Endothelial cell of umbilical vein (primary cell): ENCODE results near the gene PAQR6. TPM values are rescaled to one million over a fixed set of nuclear protein-coding genes. Genes with fewer than 3 reads are reported as not detected.

ENCODE experiments used
- Bru-seq: library from RNA; stranded (reverse); fragments of 400-500 nt; gene quantifications from one replicate; lab custom pipeline; 2021; lab: Mats Ljungman, UMichigan
- BruChase-seq, 2 experiments: library from RNA; stranded (reverse); fragments of 400-500 nt; gene quantifications; one replicate each; lab custom pipeline; 2021; lab: Mats Ljungman, UMichigan
- BruUV-seq: library from RNA; stranded (reverse); fragments of 400-500 nt; replicated peaks from 2 replicates; lab custom pipeline; 2021; lab: Mats Ljungman, UMichigan
- CTCF ChIA-PET: fragments of 300-600, 350-600 bp; sonication (Branson Sonifier 250); formaldehyde crosslinking; loops from one replicate; lab custom pipeline; 2021; ENCODE audit warnings: antibody characterized with exemption, inconsistent platforms; lab: Charles Lee
- POLR2A ChIA-PET: fragments of 300-600, 350-600 bp; sonication (Branson Sonifier 250); formaldehyde crosslinking; loops from one replicate; lab custom pipeline; 2021; ENCODE audit warnings: antibody characterized with exemption, inconsistent platforms; lab: Charles Lee
- DNase-seq: peaks from one replicate; pipeline ENCODE4 v3.0.0-alpha.2; 2011; ENCODE audit warnings: low read depth, low spot score
- FAIRE-seq: peaks from 2 replicates; lab custom pipeline; 2011; peaks lifted over from hg19 to GRCh38; lab: Jason Lieb, UNC
- H2AFZ ChIP-seq: 2 replicates; pipeline ENCODE4 v1.6.0; 2012; ENCODE audit warnings: low read depth, low read length, control low read depth, inconsistent platforms
- H3K27ac ChIP-seq: 2 replicates; pipeline ENCODE4 v1.5.1; 2011; ENCODE audit warnings: low read depth, mild to moderate bottlenecking, control low read depth, low read length, moderate library complexity; ENCODE audit not compliant: insufficient read depth
- H3K27me3 ChIP-seq, 2 experiments: 2 replicates each; pipeline versions ENCODE4 v1.6.0 to v1.6.1; 2011; ENCODE audit warnings: low read length in 2 of 2, mixed read lengths in 1 of 2; ENCODE audit not compliant: control insufficient read depth in 2 of 2, insufficient read depth in 2 of 2
- H3K36me3 ChIP-seq, 2 experiments: 2 replicates in 1 of 2; 3 replicates in 1 of 2; pipeline ENCODE4 v1.5.1; 2011; ENCODE audit warnings: low read length in 2 of 2, mild to moderate bottlenecking in 1 of 2, moderate library complexity in 1 of 2; ENCODE audit not compliant: control insufficient read depth in 2 of 2, insufficient read depth in 2 of 2; ENCODE audit errors: extremely low read depth in 1 of 2
- H3K4me1 ChIP-seq: 3 replicates; pipeline ENCODE4 v1.5.1; 2011; ENCODE audit warnings: mild to moderate bottlenecking, low read length; ENCODE audit not compliant: control insufficient read depth, insufficient read depth; ENCODE audit errors: extremely low read depth
- H3K4me2 ChIP-seq: 2 replicates; pipeline ENCODE4 v1.6.1; 2011; ENCODE audit warnings: low read length, control low read depth, mixed read lengths; ENCODE audit not compliant: insufficient read depth
- H3K4me3 ChIP-seq, 3 experiments: fragments of 200-600 bp in 1 of 3; sonication (generic), shearing (Covaris generic) in 1 of 3; replicated peaks in 1 of 3; 2 replicates each; pipeline ENCODE4 v1.5.1; 2011 to 2016; ENCODE audit warnings: control low read depth in 3 of 3, low read length in 3 of 3, mild to moderate bottlenecking in 2 of 3, inconsistent platforms in 1 of 3, low read depth in 1 of 3, moderate library complexity in 1 of 3; ENCODE audit not compliant: insufficient read depth in 1 of 3
- H3K79me2 ChIP-seq: 2 replicates; pipeline ENCODE4 v1.6.0; 2012; ENCODE audit warnings: low read length, inconsistent platforms; ENCODE audit not compliant: control insufficient read depth, insufficient read depth
- H3K9ac ChIP-seq: replicated peaks from 2 replicates; pipeline ENCODE3; 2011; ENCODE audit warnings: low read length, control low read depth; ENCODE audit not compliant: insufficient read depth; ENCODE audit errors: extremely low read depth
- H3K9me1 ChIP-seq: replicated peaks from 3 replicates; pipeline ENCODE4 v1.6.0; 2011; ENCODE audit warnings: mild to moderate bottlenecking, low read length; ENCODE audit not compliant: control insufficient read depth, insufficient read depth; ENCODE audit errors: extremely low read depth
- H3K9me3 ChIP-seq: replicated peaks from 2 replicates; pipeline ENCODE4 v1.5.1; 2012; ENCODE audit warnings: low read length, inconsistent platforms; ENCODE audit not compliant: control insufficient read depth, insufficient read depth
- H4K20me1 ChIP-seq: replicated peaks from 2 replicates; pipeline ENCODE3; 2011; ENCODE audit warnings: mild to moderate bottlenecking, low read length; ENCODE audit not compliant: control insufficient read depth, insufficient read depth; ENCODE audit errors: extremely low read depth
- FOS ChIP-seq: IDR thresholded peaks from 2 replicates; pipeline ENCODE4 v1.6.1; 2011; ENCODE audit warnings: mild to moderate bottlenecking, low read length, moderate library complexity, borderline replicate concordance; ENCODE audit not compliant: insufficient read depth
- POLR2A ChIP-seq: IDR thresholded peaks from 2 replicates; pipeline ENCODE4 v1.6.1; 2012; ENCODE audit warnings: low read depth, mild to moderate bottlenecking, control low read depth, low read length
- dilution Hi-C: fragments of 300-500 bp; cut with MboI; formaldehyde crosslinking; loops from one replicate; pipeline ENCODE4 v1.15.0; 2019; ENCODE audit warnings: low sequenced_read_pairs; ENCODE audit not compliant: extremely low pct_ligation_motif_present
- intact Hi-C: fragments of 100-400 bp; cut with micrococcal nuclease; formaldehyde crosslinking; loops from one replicate; pipeline ENCODE4 v1.10.0; 2022
- long read RNA-seq: library from polyadenylated mRNA; stranded (forward); transcript quantifications from one replicate; pipeline ENCODE4 v2.0.0, GENCODE V29; 2021
- polyA minus RNA-seq, 3 experiments: library from RNA; depleted of rRNA, polyadenylated mRNA; stranded (reverse); fragments of >200 nt; gene quantifications; 1 replicate in 1 of 3; 2 replicates in 2 of 3; pipeline ENCODE4 v1.2.3, GENCODE V29; 2011
- polyA plus RNA-seq, 4 experiments: library from polyadenylated mRNA; depleted of rRNA in 3 of 4; stranded (reverse) in 3 of 4; unstranded in 1 of 4; fragments of >200 nt; gene quantifications; 2 replicates each; pipeline versions ENCODE4 v1.2.1 to v1.2.3, GENCODE V29; 2011 to 2012; ENCODE audit warnings: missing spikeins in 1 of 4
- total RNA-seq: library from RNA; stranded (reverse); gene quantifications from 2 replicates; pipeline ENCODE4 v1.2.3, GENCODE V29; 2021
- TF ChIP-seq, protein P1 (sequence below), 2 donors: IDR thresholded peaks; 1 replicate in 1 of 2; 2 replicates in 1 of 2; pipeline ENCODE4 v1.5.1; 2011; ENCODE audit warnings: low read length in 2 of 2, mild to moderate bottlenecking in 2 of 2, moderate library complexity in 2 of 2, control low read depth in 1 of 2, inconsistent platforms in 1 of 2, low read depth in 1 of 2; ENCODE audit not compliant: insufficient read depth in 1 of 2; ENCODE audit errors: extremely low read depth in 1 of 2

Gene PAQR6, protein sequence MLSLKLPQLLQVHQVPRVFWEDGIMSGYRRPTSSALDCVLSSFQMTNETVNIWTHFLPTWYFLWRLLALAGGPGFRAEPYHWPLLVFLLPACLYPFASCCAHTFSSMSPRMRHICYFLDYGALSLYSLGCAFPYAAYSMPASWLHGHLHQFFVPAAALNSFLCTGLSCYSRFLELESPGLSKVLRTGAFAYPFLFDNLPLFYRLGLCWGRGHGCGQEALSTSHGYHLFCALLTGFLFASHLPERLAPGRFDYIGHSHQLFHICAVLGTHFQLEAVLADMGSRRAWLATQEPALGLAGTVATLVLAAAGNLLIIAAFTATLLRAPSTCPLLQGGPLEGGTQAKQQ
- total RNA-seq: 1.6 and 2.2 TPM in 2 replicates
- polyA plus RNA-seq: 1.3 and 1.6 TPM in 2 replicates
- 0.05 and 0.17 TPM in 2 replicates for polyA plus RNA-seq (2011; cell fraction: cytosol; rRNA removed)
- 4.4 and 5.6 TPM in 2 replicates for polyA plus RNA-seq (2011; cell fraction: nucleus; rRNA removed)
- polyA plus RNA-seq (2012): 0.94 and 1.4 TPM in 2 replicates
- 0.68 TPM in 1 of 2 replicates, not detected in the other for polyA minus RNA-seq
- 0.72 TPM for polyA minus RNA-seq (2011; cell fraction: cytosol; rRNA and poly(A)+ RNA removed)
- polyA minus RNA-seq (2011; cell fraction: nucleus; rRNA and poly(A)+ RNA removed): 1.1 and 1.5 TPM in 2 replicates
- Bru-seq, nascent RNA: percentile 33 among the genes with signal in this experiment
- percentile 66 among the genes with signal in this experiment for BruChase-seq, experiment 1, labeled RNA remaining after a 6-hour chase
- percentile 50 among the genes with signal in this experiment for BruChase-seq, experiment 2, labeled RNA remaining after a 2-hour chase
- long read RNA-seq, partial matches to known transcripts: 1 of 1 reads
- long read RNA-seq, other reads (novel, unspliced or antisense): 0 of 1 reads

DNA sequence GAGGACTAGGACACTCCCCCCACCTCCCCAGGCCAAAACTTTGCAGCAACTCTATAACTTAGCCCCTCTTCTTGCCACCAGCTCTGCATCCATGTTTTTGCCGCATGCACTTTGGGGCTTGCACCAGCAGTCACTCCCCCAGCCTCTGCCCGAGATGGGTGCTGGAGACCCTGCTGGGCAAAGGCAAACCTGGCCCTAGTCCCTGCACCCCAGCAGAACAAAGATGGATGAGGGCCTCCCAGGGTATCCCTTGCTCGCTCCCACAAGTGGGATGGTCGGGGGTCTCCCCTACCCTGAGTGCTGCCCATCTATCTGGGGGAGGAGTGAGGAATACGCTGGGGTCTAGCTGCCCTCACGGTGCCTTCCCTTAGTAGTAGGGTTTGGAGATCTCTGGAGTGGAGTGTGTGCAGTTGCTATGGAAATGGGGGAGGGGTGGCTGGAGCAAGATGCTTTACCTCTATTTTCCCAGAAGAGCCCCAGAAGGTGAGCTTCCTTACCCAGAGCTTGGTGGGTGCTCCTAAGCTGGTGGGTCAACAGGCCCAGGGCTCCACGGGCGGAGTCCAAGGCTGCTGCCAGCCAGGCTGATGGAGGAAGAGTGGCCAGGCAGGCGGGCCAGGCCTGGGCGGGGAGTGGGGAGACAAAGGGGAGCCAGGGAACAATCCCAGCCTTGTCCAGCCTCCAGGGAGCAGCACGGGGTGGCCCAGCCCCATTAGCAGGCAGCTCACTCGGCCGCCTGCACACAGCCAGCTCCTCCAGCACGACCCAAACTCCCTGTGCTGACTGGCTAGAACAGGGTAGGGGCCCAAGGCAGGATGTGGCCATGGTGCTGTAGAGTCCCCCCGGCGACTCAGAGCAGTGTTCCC lies at the start of gene PAQR6:
Gene PAQR6, minus strand, starts transcription at position 597 of the 863 bp plus-strand sequence. CDS start 1,325 bp downstream, outside the sequence.
- Histone ChIP-seq H4K20me1 (no peaks in the 10 kb centered on the region), H3K4me1 (peaks cover 14% of the 10 kb centered on the region), H3K9ac (no peak within 1 kb of the TSS), H3K9me1 (no peaks in the 10 kb centered on the region), H3K4me3 (no peak within 1 kb of the TSS), H3K4me2 (no peak within 1 kb of the TSS), H3K9me3 (no peaks in the 10 kb centered on the region), H3K36me3 (peaks cover 7 to 35% of the 10 kb centered on the region in 2 experiments), H2AFZ (no peak within 1 kb of the TSS), H3K27ac (no peak within 1 kb of the TSS), H3K27me3 (peaks cover 0 to 4% of the 10 kb centered on the region in 2 experiments), H3K79me2 (no peaks in the 10 kb centered on the region)
- ChIA-PET CTCF (interaction anchor here (0.9 to 3.8 kb wide), 4 partner anchors 13 to 102 kb away, joined by 3 to 17 read pairs (median 3); no protein-coding TSS in a partner anchor), POLR2A (no interaction called here)
- FAIRE-seq (no peak), DNase-seq (no peak)
- dilution Hi-C loops (no loop called here), intact Hi-C loops (no loop called here)
- BruUV-seq: no TSS peak
- TF ChIP-seq POLR2A: peak; percentile 45
- TF ChIP-seq, protein P1, sequence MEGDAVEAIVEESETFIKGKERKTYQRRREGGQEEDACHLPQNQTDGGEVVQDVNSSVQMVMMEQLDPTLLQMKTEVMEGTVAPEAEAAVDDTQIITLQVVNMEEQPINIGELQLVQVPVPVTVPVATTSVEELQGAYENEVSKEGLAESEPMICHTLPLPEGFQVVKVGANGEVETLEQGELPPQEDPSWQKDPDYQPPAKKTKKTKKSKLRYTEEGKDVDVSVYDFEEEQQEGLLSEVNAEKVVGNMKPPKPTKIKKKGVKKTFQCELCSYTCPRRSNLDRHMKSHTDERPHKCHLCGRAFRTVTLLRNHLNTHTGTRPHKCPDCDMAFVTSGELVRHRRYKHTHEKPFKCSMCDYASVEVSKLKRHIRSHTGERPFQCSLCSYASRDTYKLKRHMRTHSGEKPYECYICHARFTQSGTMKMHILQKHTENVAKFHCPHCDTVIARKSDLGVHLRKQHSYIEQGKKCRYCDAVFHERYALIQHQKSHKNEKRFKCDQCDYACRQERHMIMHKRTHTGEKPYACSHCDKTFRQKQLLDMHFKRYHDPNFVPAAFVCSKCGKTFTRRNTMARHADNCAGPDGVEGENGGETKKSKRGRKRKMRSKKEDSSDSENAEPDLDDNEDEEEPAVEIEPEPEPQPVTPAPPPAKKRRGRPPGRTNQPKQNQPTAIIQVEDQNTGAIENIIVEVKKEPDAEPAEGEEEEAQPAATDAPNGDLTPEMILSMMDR (IDR thresholded peaks at IDR 0.05; ENCODE audit: extremely low read depth in 1 of 2, insufficient read depth in 1 of 2, low read depth in 1 of 2, low read length in 2 of 2): no peak
- no peak for TF ChIP-seq FOS
